A673 (cell line): Measurements from ENCODE around the gene ZNF433. TPM values are rescaled to one million over a fixed set of nuclear protein-coding genes. Genes with fewer than 3 reads are reported as not detected.
"Not testable (repeated sequence)": the region's sequence is repeated elsewhere in the genome, so short reads cannot be mapped to it uniquely, and the experiment has no call there.

Experiments
- Bru-seq: library from RNA; stranded (reverse); fragments of 400-500 nt; gene quantifications from one replicate; lab custom pipeline; 2021; lab: Mats Ljungman, UMichigan
- BruChase-seq, 2 experiments: library from RNA; stranded (reverse); fragments of 400-500 nt; gene quantifications; one replicate each; lab custom pipeline; 2021; lab: Mats Ljungman, UMichigan
- BruUV-seq: library from RNA; stranded (reverse); fragments of 400-500 nt; replicated peaks from 2 replicates; lab custom pipeline; 2021; lab: Mats Ljungman, UMichigan
- CTCF ChIA-PET: fragments of 300-600 bp; sonication (Branson Sonifier 250); formaldehyde crosslinking; loops from one replicate; lab custom pipeline; 2022; ENCODE audit warnings: antibody characterized with exemption; lab: Charles Lee
- POLR2A ChIA-PET: fragments of 300-600 bp; sonication (Branson Sonifier 250); formaldehyde crosslinking; loops from one replicate; lab custom pipeline; 2022; ENCODE audit warnings: antibody characterized with exemption; ENCODE audit not compliant: low non-redundant PET; lab: Charles Lee
- DNase-seq: peaks from one replicate; pipeline ENCODE4 v3.0.0-alpha.2; 2015; ENCODE audit warnings: low spot score
- H3K27ac ChIP-seq: fragments of 200-600 bp; sonication (generic); 2 replicates; pipeline ENCODE4 v1.5.1; 2016; ENCODE audit warnings: mixed run types, low read depth, mild to moderate bottlenecking, mixed read lengths, antibody characterized with exemption, low read length; ENCODE audit not compliant: poor library complexity, severe bottlenecking
- H3K27me3 ChIP-seq: fragments of 200-600 bp; sonication (generic); replicated peaks from 2 replicates; pipeline ENCODE4 v1.6.1; 2017; ENCODE audit warnings: mixed run types, low read depth, mild to moderate bottlenecking, mixed read lengths, antibody characterized with exemption, low read length; ENCODE audit not compliant: insufficient read depth, poor library complexity
- H3K36me3 ChIP-seq: fragments of 200-600 bp; sonication (generic); 2 replicates; pipeline ENCODE4 v1.6.1; 2016; ENCODE audit warnings: mixed run types, mild to moderate bottlenecking, mixed read lengths, antibody characterized with exemption, low read length; ENCODE audit not compliant: insufficient read depth, poor library complexity, severe bottlenecking
- H3K4me1 ChIP-seq: fragments of 200-600 bp; sonication (generic); 2 replicates; pipeline ENCODE4 v1.6.1; 2017; ENCODE audit warnings: mixed run types, mild to moderate bottlenecking, mixed read lengths, antibody characterized with exemption, low read length; ENCODE audit not compliant: insufficient read depth, poor library complexity, severe bottlenecking
- H3K4me3 ChIP-seq: fragments of 200-600 bp; sonication (generic); 2 replicates; pipeline ENCODE4 v1.5.1; 2016; ENCODE audit warnings: low read depth, mixed run types, mild to moderate bottlenecking, mixed read lengths, low read length; ENCODE audit not compliant: poor library complexity, severe bottlenecking
- H3K9me3 ChIP-seq: fragments of 200-600 bp; sonication (generic); 2 replicates; pipeline ENCODE4 v1.6.1; 2016; ENCODE audit warnings: mixed run types, low read depth, mild to moderate bottlenecking, mixed read lengths, antibody characterized with exemption, low read length; ENCODE audit not compliant: poor library complexity, severe bottlenecking
- EZH2 ChIP-seq: fragments of 200-600 bp; sonication (generic); IDR thresholded peaks from 2 replicates; pipeline ENCODE4 v1.6.1; 2017; ENCODE audit warnings: borderline replicate concordance, low read depth, mild to moderate bottlenecking, mixed read lengths, antibody characterized with exemption, low read length; ENCODE audit not compliant: poor library complexity, severe bottlenecking
- intact Hi-C: fragments of 100-400 bp; cut with micrococcal nuclease; formaldehyde crosslinking; loops from one replicate; pipeline ENCODE4 v1.10.0; 2022; ENCODE audit not compliant: unreplicated experiment
- long read RNA-seq: library from polyadenylated mRNA; stranded (forward); transcript quantifications from one replicate; pipeline ENCODE4 v2.0.0, GENCODE V29; 2022
- total RNA-seq: library from RNA; stranded (reverse); gene quantifications from 2 replicates; pipeline ENCODE4 v1.2.3, GENCODE V29; 2021
- TF ChIP-seq, protein P1 (sequence below): fragments of 300-800, 200-600 bp; sonication (generic); conservative IDR thresholded peaks from 2 replicates; pipeline ENCODE4 v1.5.1; 2017; ENCODE audit warnings: low read depth, mild to moderate bottlenecking, antibody characterized with exemption, low read length, moderate library complexity, mixed read lengths

Gene ZNF433
- 2.2 and 3.0 TPM in 2 replicates for total RNA-seq
- Bru-seq, nascent RNA = percentile 48 among the genes with signal in this experiment
- BruChase-seq, experiment 1, labeled RNA remaining after a 2-hour chase = percentile 55 among the genes with signal in this experiment
- BruChase-seq, experiment 2, labeled RNA remaining after a 6-hour chase = percentile 38 among the genes with signal in this experiment
- long read RNA-seq, partial matches to known transcripts = 0 of 2 reads
- long read RNA-seq, other reads (novel, unspliced or antisense) = 0 of 2 reads

DNA sequence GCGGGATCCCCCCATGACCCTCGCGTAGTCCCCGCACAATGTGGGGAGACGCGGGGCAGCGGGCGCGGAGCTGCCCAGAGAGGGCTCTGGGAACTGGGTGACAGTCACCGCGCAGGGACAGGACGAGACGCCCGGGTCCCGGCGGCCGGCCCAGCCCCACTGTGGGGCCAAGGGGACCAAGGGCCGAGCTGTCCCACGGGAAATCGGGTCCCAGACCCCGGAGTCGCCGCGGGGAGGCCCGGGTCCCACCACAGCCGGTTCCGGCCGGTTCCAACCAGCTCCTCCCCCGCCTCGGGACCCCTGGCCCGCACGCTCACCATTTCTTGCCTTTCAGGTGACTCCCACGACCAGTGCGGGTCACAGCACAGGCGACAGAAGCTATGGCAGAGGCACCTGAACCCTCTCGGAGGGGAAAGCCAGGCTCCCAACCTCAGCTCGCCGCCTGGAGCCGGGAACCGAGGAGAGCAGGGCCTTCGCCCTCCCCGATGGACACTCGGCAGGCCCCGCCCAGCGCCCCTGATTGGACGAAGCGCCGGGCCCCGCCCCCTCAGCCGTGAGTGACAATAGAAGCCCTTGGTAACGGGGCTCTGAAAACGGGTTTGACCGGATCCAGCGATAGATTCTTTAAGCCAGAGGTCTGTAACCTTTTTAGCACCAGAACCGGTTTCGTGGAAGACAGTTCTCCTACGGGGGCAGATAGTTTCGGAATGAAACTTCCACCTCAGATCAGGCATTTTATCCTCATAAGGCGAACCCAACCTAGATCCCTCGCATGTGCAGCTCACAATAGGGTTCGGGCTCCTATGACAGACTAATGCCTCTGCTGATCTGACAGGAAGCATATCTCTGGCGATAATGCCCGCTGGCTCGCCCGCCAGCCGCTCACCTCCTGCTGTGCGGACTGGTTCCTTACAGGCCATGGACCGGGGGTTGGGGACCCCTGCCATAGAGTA, at the start of gene ZNF433:
Gene ZNF433 (minus strand): TSS at position 460 of the 953 bp plus-strand sequence. CDS start 140 bp downstream, at position 320.
- H3K4me3 ChIP-seq = peak within 1 kb of the TSS; percentile 72
- intact Hi-C loops = no loop called here
- H3K9me3 ChIP-seq = no peaks in the 10 kb centered on the region
- DNase-seq = peak; percentile 89
- H3K36me3 ChIP-seq = no peaks in the 10 kb centered on the region
- no peak for TF ChIP-seq EZH2
- TF ChIP-seq, protein P1, sequence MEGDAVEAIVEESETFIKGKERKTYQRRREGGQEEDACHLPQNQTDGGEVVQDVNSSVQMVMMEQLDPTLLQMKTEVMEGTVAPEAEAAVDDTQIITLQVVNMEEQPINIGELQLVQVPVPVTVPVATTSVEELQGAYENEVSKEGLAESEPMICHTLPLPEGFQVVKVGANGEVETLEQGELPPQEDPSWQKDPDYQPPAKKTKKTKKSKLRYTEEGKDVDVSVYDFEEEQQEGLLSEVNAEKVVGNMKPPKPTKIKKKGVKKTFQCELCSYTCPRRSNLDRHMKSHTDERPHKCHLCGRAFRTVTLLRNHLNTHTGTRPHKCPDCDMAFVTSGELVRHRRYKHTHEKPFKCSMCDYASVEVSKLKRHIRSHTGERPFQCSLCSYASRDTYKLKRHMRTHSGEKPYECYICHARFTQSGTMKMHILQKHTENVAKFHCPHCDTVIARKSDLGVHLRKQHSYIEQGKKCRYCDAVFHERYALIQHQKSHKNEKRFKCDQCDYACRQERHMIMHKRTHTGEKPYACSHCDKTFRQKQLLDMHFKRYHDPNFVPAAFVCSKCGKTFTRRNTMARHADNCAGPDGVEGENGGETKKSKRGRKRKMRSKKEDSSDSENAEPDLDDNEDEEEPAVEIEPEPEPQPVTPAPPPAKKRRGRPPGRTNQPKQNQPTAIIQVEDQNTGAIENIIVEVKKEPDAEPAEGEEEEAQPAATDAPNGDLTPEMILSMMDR = no peak
- peak within 1 kb of the TSS; percentile 59 for H3K27ac ChIP-seq
- no peaks in the 10 kb centered on the region for H3K4me1 ChIP-seq
- CTCF ChIA-PET = no interaction called here
- H3K27me3 ChIP-seq = no peaks in the 10 kb centered on the region
- POLR2A ChIA-PET = interaction anchor here (0.6 kb wide), 1 partner anchor 24 kb away, joined by 7 read pairs; no protein-coding TSS in a partner anchor
- no TSS peak for BruUV-seq

GRCh38 chr19:12083336-12083735, 47.9 kb upstream of the ZNF433 start:
- BruUV-seq, H3K27ac ChIP-seq, H3K4me1 ChIP-seq, intact Hi-C loops, H3K4me3 ChIP-seq, POLR2A ChIA-PET, DNase-seq, H3K36me3 ChIP-seq, CTCF ChIA-PET, H3K27me3 ChIP-seq: not testable (repeated sequence)
- peaks cover 25% of the 10 kb centered on the region for H3K9me3 ChIP-seq

GRCh38 chr19:12077375-12077774, 41.9 kb upstream of the ZNF433 start:
- H3K4me1 ChIP-seq = no peaks in the 10 kb centered on the region
- intact Hi-C loops = no loop called here
- DNase-seq = no peak
- no TSS peak for BruUV-seq
- peaks cover 16% of the 10 kb centered on the region for H3K36me3 ChIP-seq
- H3K9me3 ChIP-seq = peaks cover 75% of the 10 kb centered on the region
- H3K27ac ChIP-seq = no peak overlapping the region
- ChIA-PET POLR2A (no interaction called here), CTCF (no interaction called here)
- no peak overlapping the region for H3K4me3 ChIP-seq
- no peak for TF ChIP-seq EZH2
- TF ChIP-seq, protein P1 = no peak
- H3K27me3 ChIP-seq = no peaks in the 10 kb centered on the region

- intact Hi-C loops, CTCF ChIA-PET, H3K27ac ChIP-seq, H3K4me3 ChIP-seq, DNase-seq, POLR2A ChIA-PET, H3K27me3 ChIP-seq, H3K4me1 ChIP-seq: not testable (repeated sequence)
- peaks cover 16% of the 10 kb centered on the region for H3K36me3 ChIP-seq
- H3K9me3 ChIP-seq = peaks cover 75% of the 10 kb centered on the region
- BruUV-seq = TSS peak; percentile 24
Measured at GRCh38 chr19:12076331-12076730, 40.9 kb upstream of the ZNF433 start.
